B cell (primary cell): ENCODE results near the gene PUS3. TPM values are rescaled to one million over a fixed set of nuclear protein-coding genes. Genes with fewer than 3 reads are reported as not detected.
A peak's percentile ranks its signal among the peaks of the same experiment; 100 is the strongest.

Experiments used
- ATAC-seq: fragments of 200-7000 bp; cut with Tn5 transposase; one replicate; pipeline ENCODE4 v1.10.0; 2021; ENCODE audit warnings: low read depth, mild to moderate bottlenecking, moderate number of reproducible peaks, moderate library complexity
- CTCF ChIA-PET: fragments of 350-600 bp; sonication (Branson Sonifier 250); formaldehyde crosslinking; loops from one replicate; lab custom pipeline; 2021; ENCODE audit warnings: antibody characterized with exemption, inconsistent platforms; lab: Charles Lee
- POLR2A ChIA-PET: fragments of 350-600 bp; sonication (Branson Sonifier 250); formaldehyde crosslinking; loops from one replicate; lab custom pipeline; 2021; ENCODE audit warnings: antibody characterized with exemption; lab: Charles Lee
- DNase-seq: peaks from one replicate; pipeline ENCODE4 v3.0.0; 2013
- H2AFZ ChIP-seq: 2 replicates; pipeline ENCODE4 v1.6.1; 2012; ENCODE audit warnings: mild to moderate bottlenecking, low read depth, low read length; ENCODE audit not compliant: insufficient read depth, poor library complexity, severe bottlenecking
- H3K27ac ChIP-seq, 2 donors: 1 replicate in 1 of 2; 2 replicates in 1 of 2; pipeline ENCODE4 v1.5.1; 2012 to 2013; ENCODE audit warnings: low read length in 2 of 2, mild to moderate bottlenecking in 2 of 2, moderate library complexity in 1 of 2
- H3K27me3 ChIP-seq, 4 experiments: fragments of 200-600 bp in 1 of 4; sonication (generic) in 1 of 4; replicated peaks in 1 of 4; 1 replicate in 2 of 4; 2 replicates in 2 of 4; pipeline versions ENCODE4 v1.6.1 to v1.7.0; 2013 to 2016; ENCODE audit warnings: low read length in 3 of 4, mild to moderate bottlenecking in 2 of 4, mixed read lengths in 1 of 4, moderate library complexity in 1 of 4; ENCODE audit not compliant: insufficient read depth in 4 of 4, control insufficient read depth in 3 of 4; ENCODE audit errors: control extremely low read depth in 1 of 4
- H3K36me3 ChIP-seq, 2 experiments: replicated peaks in 1 of 2; 1 replicate in 1 of 2; 2 replicates in 1 of 2; pipeline versions ENCODE4 v1.6.1 to v1.7.1; 2013; ENCODE audit warnings: low read length in 1 of 2; ENCODE audit not compliant: insufficient read depth in 2 of 2, control insufficient read depth in 1 of 2; ENCODE audit errors: control extremely low read depth in 1 of 2, extremely low read depth in 1 of 2
- H3K4me1 ChIP-seq, 2 donors: fragments of 200-600 bp in 1 of 2; sonication (generic) in 1 of 2; 1 replicate in 1 of 2; 2 replicates in 1 of 2; pipeline versions ENCODE4 v1.5.1 to v1.6.1; 2013 to 2017; ENCODE audit warnings: low read length in 2 of 2; ENCODE audit not compliant: control insufficient read depth in 2 of 2, insufficient read depth in 2 of 2
- H3K4me2 ChIP-seq: replicated peaks from 2 replicates; pipeline ENCODE3; 2012; ENCODE audit warnings: mild to moderate bottlenecking, low read depth, low read length; ENCODE audit not compliant: poor library complexity, severe bottlenecking
- H3K4me3 ChIP-seq, 5 experiments: fragments of 200-600 bp in 1 of 5; sonication (generic) in 1 of 5; 1 replicate in 3 of 5; 2 replicates in 2 of 5; pipeline versions ENCODE4 v1.5.1 to v1.7.0; 2011 to 2016; ENCODE audit warnings: low read length in 4 of 5, mild to moderate bottlenecking in 4 of 5, low read depth in 2 of 5, control low read depth in 1 of 5, moderate library complexity in 1 of 5; ENCODE audit not compliant: insufficient read depth in 1 of 5; ENCODE audit errors: control extremely low read depth in 1 of 5, extremely low read depth in 1 of 5
- H3K79me2 ChIP-seq: fragments of 200-600 bp; sonication (generic); one replicate; pipeline ENCODE4 v1.6.0; 2016; ENCODE audit warnings: low read length; ENCODE audit not compliant: control insufficient read depth, insufficient read depth
- H3K9ac ChIP-seq: fragments of 200-600 bp; sonication (generic); 2 replicates; pipeline ENCODE4 v1.6.1; 2017; ENCODE audit warnings: mild to moderate bottlenecking, low read length, moderate library complexity
- H3K9me3 ChIP-seq, 3 donors: one replicate each; pipeline versions ENCODE4 v1.6.1 to v1.7.1; 2013; ENCODE audit warnings: low read length in 2 of 3; ENCODE audit not compliant: control insufficient read depth in 2 of 3, insufficient read depth in 1 of 3; ENCODE audit errors: control extremely low read depth in 1 of 3
- H4K20me1 ChIP-seq: 2 replicates; pipeline ENCODE4 v1.6.0; 2012; ENCODE audit warnings: mild to moderate bottlenecking, low read length; ENCODE audit not compliant: insufficient read depth, control insufficient read depth, poor library complexity, severe bottlenecking
- H3K27ac Mint-ChIP-seq: one replicate; pipeline ENCODE4 v1.8.0; 2021; ENCODE audit warnings: mixed read lengths
- H3K27me3 Mint-ChIP-seq: one replicate; pipeline ENCODE4 v1.8.0; 2021; ENCODE audit warnings: mixed read lengths
- H3K4me1 Mint-ChIP-seq: one replicate; pipeline ENCODE4 v1.8.0; 2021; ENCODE audit warnings: mixed read lengths
- H3K4me3 Mint-ChIP-seq: one replicate; pipeline ENCODE4 v1.8.0; 2021; ENCODE audit warnings: mixed read lengths
- H3K9me3 Mint-ChIP-seq: one replicate; pipeline ENCODE4 v1.8.0; 2022; ENCODE audit warnings: mixed read lengths; ENCODE audit not compliant: insufficient read depth
- EZH2 ChIP-seq: IDR thresholded peaks from 2 replicates; pipeline ENCODE4 v1.6.1; 2012; ENCODE audit warnings: borderline replicate concordance, low read depth, mild to moderate bottlenecking, moderate library complexity, low read length; ENCODE audit not compliant: insufficient read depth, poor library complexity, severe bottlenecking
- WGBS: methylation state at CpG from one replicate; pipeline ENCODE4 v1.1.5; 2013; ENCODE audit warnings: missing lambda C conversion rate; ENCODE audit not compliant: insufficient coverage; 5-methylcytosine and 5-hydroxymethylcytosine counted together
- intact Hi-C: fragments of 100-400 bp; cut with micrococcal nuclease; formaldehyde crosslinking; loops from one replicate; pipeline ENCODE4 v1.10.0; 2022
- polyA plus RNA-seq: library from polyadenylated mRNA; depleted of rRNA; stranded (reverse); fragments of >200 nt; gene quantifications from 2 replicates; pipeline ENCODE4 v1.2.3, GENCODE V29; 2012
- total RNA-seq, 2 donors: library from RNA; stranded (reverse); fragments of 120-200 nt in 1 of 2; gene quantifications; 1 replicate in 1 of 2; 2 replicates in 1 of 2; pipeline versions ENCODE4 v1.2.3 to v1.2.4, GENCODE V29; 2013 to 2022
- TF ChIP-seq, protein P1 (sequence below): fragments of 200-600 bp; IDR thresholded peaks from one replicate; pipeline ENCODE4 v1.8.0; 2022; ENCODE audit warnings: antibody characterized with exemption, mild to moderate bottlenecking

Gene PUS3
- total and polyA plus RNA-seq, 2 donors (not counting 1 experiment from before 2014, with no cell fraction given), result 2.7 to 8.1 TPM

GRCh38 chr11:125941619-125942611 is 38.9 kb upstream of the PUS3 start:
- no peak for DNase-seq
- H3K4me3 Mint-ChIP-seq, result no peak overlapping the region
- Histone ChIP-seq H3K79me2 (no peaks in the 10 kb centered on the region), H3K4me2 (no peak overlapping the region), H3K4me1 (no peaks in the 10 kb centered on the region), H4K20me1 (no peaks in the 10 kb centered on the region), H3K36me3 (no peaks in the 10 kb centered on the region), H3K4me3 (no peak overlapping the region), H3K27ac (no peak overlapping the region), H3K9me3 (no peaks in the 10 kb centered on the region), H3K9ac (no peak overlapping the region), H3K27me3 (peaks cover 0 to 4% (median 0%) of the 10 kb centered on the region in 4 experiments), H2AFZ (no peak overlapping the region)
- CTCF ChIA-PET, result interaction anchor here (1.2 to 2.6 kb wide), 2 partner anchors 15 to 252 kb away, joined by 3 to 13 read pairs; no protein-coding TSS in a partner anchor
- ATAC-seq, result no peak
- no peak overlapping the region for H3K27ac Mint-ChIP-seq
- TF ChIP-seq, protein P1, sequence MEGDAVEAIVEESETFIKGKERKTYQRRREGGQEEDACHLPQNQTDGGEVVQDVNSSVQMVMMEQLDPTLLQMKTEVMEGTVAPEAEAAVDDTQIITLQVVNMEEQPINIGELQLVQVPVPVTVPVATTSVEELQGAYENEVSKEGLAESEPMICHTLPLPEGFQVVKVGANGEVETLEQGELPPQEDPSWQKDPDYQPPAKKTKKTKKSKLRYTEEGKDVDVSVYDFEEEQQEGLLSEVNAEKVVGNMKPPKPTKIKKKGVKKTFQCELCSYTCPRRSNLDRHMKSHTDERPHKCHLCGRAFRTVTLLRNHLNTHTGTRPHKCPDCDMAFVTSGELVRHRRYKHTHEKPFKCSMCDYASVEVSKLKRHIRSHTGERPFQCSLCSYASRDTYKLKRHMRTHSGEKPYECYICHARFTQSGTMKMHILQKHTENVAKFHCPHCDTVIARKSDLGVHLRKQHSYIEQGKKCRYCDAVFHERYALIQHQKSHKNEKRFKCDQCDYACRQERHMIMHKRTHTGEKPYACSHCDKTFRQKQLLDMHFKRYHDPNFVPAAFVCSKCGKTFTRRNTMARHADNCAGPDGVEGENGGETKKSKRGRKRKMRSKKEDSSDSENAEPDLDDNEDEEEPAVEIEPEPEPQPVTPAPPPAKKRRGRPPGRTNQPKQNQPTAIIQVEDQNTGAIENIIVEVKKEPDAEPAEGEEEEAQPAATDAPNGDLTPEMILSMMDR, result peak; percentile 26
- no peak for TF ChIP-seq EZH2
- POLR2A ChIA-PET, result no interaction called here
- intact Hi-C loops, result no loop called here
- peaks cover 4% of the 10 kb centered on the region for H3K27me3 Mint-ChIP-seq
- no peaks in the 10 kb centered on the region for H3K4me1 Mint-ChIP-seq
- 30% methylated on average over 20 of the region's 20 CpGs for WGBS
- no peaks in the 10 kb centered on the region for H3K9me3 Mint-ChIP-seq

GRCh38 chr11:125941267-125941618 is 38.2 kb upstream of the PUS3 start:
- Mint-ChIP-seq H3K9me3 (no peaks in the 10 kb centered on the region), H3K27me3 (peaks cover 4% of the 10 kb centered on the region), H3K4me3 (no peak overlapping the region), H3K27ac (no peak overlapping the region), H3K4me1 (no peaks in the 10 kb centered on the region)
- Histone ChIP-seq H3K4me1 (no peaks in the 10 kb centered on the region), H2AFZ (no peak overlapping the region), H3K9me3 (no peaks in the 10 kb centered on the region), H3K36me3 (no peaks in the 10 kb centered on the region), H3K9ac (no peak overlapping the region), H4K20me1 (no peaks in the 10 kb centered on the region), H3K79me2 (no peaks in the 10 kb centered on the region), H3K27ac (no peak overlapping the region), H3K4me3 (no peak overlapping the region), H3K27me3 (peaks cover 0 to 4% (median 0%) of the 10 kb centered on the region in 4 experiments), H3K4me2 (no peak overlapping the region)
- TF ChIP-seq EZH2, result no peak
- TF ChIP-seq, protein P1, result no peak
- whole genome bisulfite sequencing, result 75% methylated on average over 4 of the region's 4 CpGs
- DNase-seq, result no peak
- no peak for ATAC-seq
- ChIA-PET POLR2A (no interaction called here), CTCF (interaction anchor here (1.4 to 2.6 kb wide), 2 partner anchors 13 to 252 kb away, joined by 4 to 13 read pairs; no protein-coding TSS in a partner anchor)
- intact Hi-C loops, result no loop called here
